Measurements from ENCODE around the gene OR6N2.

The OR6N2 gene

GRCh38 chr1:158752155-158752712 is 28.8 kb downstream of the OR6N2 start:
- no peak for DNase-seq

DNA sequence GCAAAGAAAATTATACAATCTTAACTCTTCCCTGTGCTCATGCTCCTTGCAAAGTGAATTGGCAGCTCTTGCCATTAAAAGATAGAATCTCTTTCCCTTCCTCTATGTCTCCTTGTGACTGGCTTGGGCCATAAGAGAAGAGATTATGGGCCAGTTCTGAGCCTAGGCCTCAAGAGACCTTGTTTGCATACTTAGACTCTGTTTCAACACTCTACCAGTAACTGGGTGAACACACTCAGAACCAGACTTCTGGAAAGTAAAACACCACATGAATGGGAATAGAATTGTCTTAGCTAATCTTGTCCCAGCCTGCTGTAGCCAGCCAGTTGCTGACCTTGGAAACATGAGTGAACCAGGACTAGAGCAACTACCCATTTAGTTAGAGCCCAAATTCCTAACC is 45.2 kb downstream of the OR6N2 start:
- DNase-seq: no peak

GRCh38 chr1:158732524-158732923 is 48.5 kb downstream of the OR6N2 start:
- no peak for DNase-seq

DNA sequence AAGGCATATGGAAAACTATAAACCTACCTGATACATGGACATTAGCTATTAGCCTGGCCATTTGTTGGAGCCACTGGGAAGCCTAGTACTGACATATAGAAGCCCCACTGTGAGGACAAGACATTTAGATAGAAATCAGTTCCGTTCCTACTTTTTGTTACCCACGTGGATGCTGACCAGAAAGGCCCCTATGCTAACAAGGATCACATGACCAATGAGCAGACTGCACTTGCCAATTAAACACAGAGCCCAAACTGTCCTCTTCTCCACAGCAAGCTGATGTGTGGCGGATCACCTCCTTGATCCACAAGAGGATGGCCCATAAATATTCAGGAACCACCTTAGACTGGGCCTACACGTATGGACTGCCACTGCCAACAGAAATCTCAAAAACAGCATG is 49.3 kb downstream of the OR6N2 start:
- DNase-seq: no peak

DNA sequence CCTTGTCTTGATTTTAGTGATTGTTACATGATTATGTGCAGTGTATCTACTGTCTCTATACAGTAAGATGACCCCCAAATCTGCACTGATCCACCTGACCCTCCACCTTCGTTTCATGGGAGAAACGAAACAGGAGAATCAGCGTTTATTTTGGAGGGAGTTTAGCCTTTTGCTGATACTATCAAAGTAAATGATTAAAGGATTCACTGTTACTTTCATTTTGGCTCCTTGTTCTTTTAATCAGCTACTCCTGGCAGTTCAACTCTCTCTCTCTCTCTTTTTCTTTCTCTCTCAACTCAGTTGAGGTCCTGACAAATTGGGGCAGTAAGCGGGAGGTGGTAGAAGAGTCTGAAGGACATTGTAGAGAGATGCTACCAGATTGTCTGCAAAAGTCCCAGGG is 50.6 kb downstream of the OR6N2 start:
- DNase-seq: no peak

DNA sequence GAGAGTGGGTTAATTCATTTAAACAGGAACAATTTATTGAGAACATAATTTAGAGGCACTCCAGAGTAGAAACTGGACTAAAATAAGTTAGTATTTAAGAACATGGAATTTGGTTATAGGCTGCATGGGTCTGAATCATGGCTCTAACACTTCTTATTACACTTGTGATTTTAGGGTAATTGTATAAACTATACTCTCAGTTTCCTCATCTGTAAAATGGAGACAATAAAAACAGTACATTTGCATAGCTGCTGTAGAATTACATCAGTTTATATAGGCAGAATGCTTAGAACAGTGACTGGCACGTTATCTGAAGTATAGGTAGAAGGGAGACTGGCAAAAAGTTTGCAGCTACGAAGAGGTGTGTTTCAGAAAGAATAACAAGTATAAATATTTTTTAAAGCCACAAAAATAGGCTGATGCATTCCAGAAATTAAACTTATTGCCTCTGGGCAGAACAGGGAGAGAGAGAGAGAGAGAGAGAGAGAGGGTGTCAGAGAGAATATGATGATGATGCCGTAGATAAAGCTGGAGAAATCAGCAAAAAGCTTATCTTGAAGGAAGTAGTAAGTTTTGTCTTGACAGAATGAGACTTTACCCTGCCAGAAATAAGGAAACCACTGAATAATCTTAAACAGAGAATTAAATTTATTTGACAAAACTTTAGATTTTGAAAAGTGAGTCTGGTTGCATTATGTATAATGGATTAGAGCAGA is 52.3 kb downstream of the OR6N2 start:
- DNase-seq: no peak

DNA sequence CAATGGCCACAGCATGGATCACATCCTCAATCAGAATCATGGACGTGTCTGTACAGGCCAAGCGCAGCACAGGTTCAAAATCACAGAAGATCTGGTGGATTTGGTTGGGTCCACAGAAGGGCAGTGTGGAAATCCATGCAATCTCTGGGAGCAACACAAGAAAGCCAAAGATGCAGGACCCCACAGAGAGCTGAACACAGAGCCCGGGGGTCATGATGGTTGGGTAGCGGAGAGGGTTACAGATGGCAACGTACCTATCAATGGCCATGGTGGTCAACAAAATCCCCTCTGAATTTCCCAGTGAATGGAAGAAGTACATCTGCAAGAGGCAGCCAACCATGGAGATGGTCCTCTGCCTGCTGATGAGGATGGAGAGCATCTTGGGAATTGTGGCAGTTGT is 56.6 kb downstream of the OR6N2 start:
- no peak for DNase-seq

Data from EL (cell line).